Activated naive CD4-positive, alpha-beta T cell treated with anti-CD3 and anti-CD28 coated beads, Interleukin-2, amount 50 U/mL, for 72 hours (primary cell): ENCODE data around the gene NOC4L. TPM values are rescaled to one million over a fixed set of nuclear protein-coding genes. Genes with fewer than 3 reads are reported as not detected.
A peak's percentile ranks its signal among the peaks of the same experiment; 100 is the strongest.
"Not testable (repeated sequence)": the region's sequence is repeated elsewhere in the genome, so short reads cannot be mapped to it uniquely, and the experiment has no call there.

ENCODE experiments used
- ATAC-seq, 2 donors: fragments of 150-1000 bp; cut with Tn5 transposase; 2 replicates each; pipeline ENCODE4 v1.10.0; 2021; ENCODE audit warnings: mild to moderate bottlenecking in 2 of 2, moderate library complexity in 2 of 2
- DNase-seq, 2 donors: peaks; one replicate each; pipeline ENCODE4 v3.0.0; 2021 to 2022; ENCODE audit warnings: low spot score in 2 of 2
- H3K27ac Mint-ChIP-seq, 2 donors: one replicate each; pipeline ENCODE4 v1.8.0; 2022; ENCODE audit warnings: mild to moderate bottlenecking in 2 of 2, mixed read lengths in 2 of 2
- H3K36me3 Mint-ChIP-seq, 2 donors: one replicate each; pipeline ENCODE4 v1.8.0; 2022; ENCODE audit warnings: mixed read lengths in 2 of 2
- H3K9me3 Mint-ChIP-seq, 2 donors: one replicate each; pipeline ENCODE4 v1.8.0; 2022; ENCODE audit warnings: mixed read lengths in 2 of 2
- total RNA-seq, 2 donors: library from RNA; stranded (reverse); gene quantifications; one replicate each; pipeline ENCODE4 v1.2.3, GENCODE V29; 2022

NOC4L gene
- total RNA-seq, 2 donors from 2014 or later, result 21.0 to 29.3 TPM

DNA sequence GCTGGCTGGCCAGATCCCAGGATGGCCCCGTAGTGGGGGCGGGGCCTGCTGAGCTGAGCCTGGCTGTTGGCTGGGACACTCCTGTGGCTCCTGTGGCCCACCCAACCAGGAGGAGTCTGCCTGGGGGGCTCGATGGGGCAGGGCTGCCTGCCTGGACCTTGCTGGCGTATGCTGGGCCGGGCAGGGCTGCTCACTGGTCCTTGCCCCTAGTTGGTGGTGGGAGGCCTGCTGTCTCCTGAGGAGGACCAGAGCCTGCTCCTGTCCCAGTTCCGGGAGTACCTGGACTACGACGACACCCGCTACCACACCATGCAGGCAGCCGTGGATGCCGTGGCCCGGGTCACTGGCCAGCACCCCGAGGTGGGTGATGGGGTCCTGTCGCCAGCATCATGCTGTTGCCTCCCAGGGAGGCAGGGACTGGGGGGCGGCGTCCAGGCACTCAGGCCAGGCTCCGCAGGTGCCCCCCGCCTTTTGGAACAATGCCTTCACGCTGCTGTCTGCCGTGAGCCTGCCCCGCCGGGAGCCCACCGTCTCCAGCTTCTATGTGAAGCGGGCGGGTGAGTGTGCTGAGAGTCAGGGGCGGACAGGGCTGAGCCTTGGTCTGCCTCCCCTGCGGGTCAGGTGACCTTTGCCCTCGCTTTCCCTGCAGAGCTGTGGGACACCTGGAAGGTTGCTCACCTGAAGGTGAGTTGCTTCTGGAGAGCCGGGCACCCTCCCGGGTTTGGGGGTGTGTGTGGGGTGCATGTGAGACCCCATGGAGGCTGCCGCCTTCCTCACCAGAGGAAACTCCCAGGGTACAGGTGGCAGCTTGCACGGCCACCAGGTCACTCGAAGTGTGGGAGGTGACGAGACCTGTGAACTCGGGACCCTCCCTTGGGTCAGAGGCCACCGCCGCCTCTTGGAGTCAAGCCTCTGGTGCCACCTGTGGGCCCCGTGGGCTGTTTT, 3.4 kb downstream of the NOC4L start:
- peak; percentile 2 to 56 for DNase-seq
- Mint-ChIP-seq H3K36me3 (peaks cover 0 to 5% of the 10 kb centered on the region in 2 donors), H3K9me3 (no peaks in the 10 kb centered on the region), H3K27ac (no peak overlapping the region)
- no peak for ATAC-seq

DNA sequence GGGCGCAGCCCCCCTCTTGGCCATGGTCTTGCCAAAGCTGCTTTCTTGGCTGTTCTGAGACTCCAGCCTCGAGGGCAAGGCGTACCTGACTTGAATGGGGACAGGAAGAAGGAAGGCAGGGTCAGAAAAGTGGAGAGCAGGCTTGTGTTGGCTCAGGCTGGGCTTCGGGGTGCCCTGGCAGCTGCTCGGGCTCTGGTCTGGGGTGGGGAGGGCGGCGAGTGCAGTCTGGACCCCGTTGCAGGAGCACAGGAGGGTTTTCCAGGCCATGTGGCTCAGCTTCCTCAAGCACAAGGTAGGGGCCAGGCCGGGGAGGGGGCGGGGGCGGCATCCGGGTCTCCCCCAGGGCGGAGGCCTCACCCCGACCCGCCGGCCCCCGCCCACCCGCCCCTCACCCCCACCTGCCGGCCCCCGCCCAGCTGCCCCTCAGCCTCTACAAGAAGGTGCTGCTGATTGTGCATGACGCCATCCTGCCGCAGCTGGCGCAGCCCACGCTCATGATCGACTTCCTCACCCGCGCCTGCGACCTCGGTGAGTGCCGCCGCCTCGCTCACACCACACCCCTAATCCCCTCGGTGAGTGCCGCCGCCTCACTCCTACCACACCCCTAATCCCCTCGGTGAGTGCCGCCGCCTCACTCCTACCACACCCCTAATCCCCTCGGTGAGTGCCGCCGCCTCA, 4.2 kb downstream of the NOC4L start:
- ATAC-seq, result no peak
- H3K36me3 Mint-ChIP-seq, result peaks cover 0 to 5% of the 10 kb centered on the region in 2 donors
- DNase-seq, result peak; percentile 1 to 52
- H3K27ac Mint-ChIP-seq, result no peak overlapping the region
- no peaks in the 10 kb centered on the region for H3K9me3 Mint-ChIP-seq

DNA sequence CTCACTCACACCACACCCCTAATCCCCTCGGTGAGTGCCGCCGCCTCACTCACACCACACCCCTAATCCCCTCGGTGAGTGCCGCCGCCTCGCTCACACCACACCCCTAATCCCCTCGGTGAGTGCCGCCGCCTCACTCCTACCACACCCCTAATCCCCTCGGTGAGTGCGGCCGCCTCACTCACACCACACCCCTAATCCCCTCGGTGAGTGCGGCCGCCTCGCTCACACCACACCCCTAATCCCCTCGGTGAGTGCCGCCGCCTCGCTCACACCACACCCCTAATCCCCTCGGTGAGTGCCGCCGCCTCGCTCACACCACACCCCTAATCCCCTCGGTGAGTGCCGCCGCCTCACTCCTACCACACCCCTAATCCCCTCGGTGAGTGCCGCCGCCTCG, 5.3 kb downstream of the NOC4L start:
- not testable (repeated sequence) for H3K36me3 Mint-ChIP-seq, H3K27ac Mint-ChIP-seq, H3K9me3 Mint-ChIP-seq, ATAC-seq
- peak in 1 of 2 donors; percentile 33 for DNase-seq

DNA sequence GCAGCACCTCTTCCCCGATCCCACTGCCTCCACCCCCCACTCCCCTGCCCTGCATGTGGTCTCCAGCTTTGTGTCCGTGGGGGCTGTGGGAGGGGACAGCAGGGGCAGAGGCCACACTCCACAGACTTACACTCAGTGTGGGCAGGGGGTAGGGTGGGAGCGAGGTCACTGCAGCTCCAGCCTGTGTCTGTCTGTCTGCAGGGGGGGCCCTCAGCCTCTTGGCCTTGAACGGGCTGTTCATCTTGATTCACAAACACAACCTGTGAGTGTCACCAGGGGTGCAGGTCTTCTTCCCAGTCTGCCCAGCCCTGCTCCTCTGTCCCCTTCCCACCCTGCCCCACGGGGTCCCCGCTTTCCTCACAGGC, 6.5 kb downstream of the NOC4L start:
- DNase-seq, result peak in 1 of 2 donors; percentile 46
- ATAC-seq, result no peak
- H3K36me3 Mint-ChIP-seq, result peaks cover 0 to 5% of the 10 kb centered on the region in 2 donors

DNA sequence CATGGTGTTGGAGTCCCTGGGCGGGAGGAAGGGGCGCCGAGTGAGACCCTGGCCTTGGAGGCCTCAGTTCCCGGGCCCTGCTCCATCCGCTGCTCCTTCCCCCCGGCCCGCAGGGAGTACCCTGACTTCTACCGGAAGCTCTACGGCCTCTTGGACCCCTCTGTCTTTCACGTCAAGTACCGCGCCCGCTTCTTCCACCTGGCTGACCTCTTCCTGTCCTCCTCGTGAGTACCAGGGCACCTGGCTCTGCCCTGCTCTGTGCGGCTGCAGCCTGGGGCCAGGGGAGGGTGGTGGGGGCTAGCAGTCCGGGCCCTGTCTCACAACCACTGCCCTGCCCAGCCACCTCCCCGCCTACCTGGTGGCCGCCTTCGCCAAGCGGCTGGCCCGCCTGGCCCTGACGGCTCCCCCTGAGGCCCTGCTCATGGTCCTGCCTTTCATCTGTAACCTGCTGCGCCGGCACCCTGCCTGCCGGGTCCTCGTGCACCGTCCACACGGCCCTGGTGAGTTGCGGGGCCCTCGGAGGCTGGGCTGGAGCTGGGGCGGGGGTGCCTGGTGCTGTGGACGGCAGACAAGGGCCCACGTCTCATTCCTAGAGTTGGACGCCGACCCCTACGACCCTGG, 7.0 kb downstream of the NOC4L start:
- DNase-seq (no peak), ATAC-seq (no peak)
- Mint-ChIP-seq H3K36me3 (peaks cover 0 to 2% of the 10 kb centered on the region in 2 donors), H3K27ac (no peak overlapping the region), H3K9me3 (no peaks in the 10 kb centered on the region)

More for the DNA sequence above, 6.5 kb downstream of the NOC4L start:
- Mint-ChIP-seq H3K9me3 (no peaks in the 10 kb centered on the region), H3K27ac (no peak overlapping the region)

DNA sequence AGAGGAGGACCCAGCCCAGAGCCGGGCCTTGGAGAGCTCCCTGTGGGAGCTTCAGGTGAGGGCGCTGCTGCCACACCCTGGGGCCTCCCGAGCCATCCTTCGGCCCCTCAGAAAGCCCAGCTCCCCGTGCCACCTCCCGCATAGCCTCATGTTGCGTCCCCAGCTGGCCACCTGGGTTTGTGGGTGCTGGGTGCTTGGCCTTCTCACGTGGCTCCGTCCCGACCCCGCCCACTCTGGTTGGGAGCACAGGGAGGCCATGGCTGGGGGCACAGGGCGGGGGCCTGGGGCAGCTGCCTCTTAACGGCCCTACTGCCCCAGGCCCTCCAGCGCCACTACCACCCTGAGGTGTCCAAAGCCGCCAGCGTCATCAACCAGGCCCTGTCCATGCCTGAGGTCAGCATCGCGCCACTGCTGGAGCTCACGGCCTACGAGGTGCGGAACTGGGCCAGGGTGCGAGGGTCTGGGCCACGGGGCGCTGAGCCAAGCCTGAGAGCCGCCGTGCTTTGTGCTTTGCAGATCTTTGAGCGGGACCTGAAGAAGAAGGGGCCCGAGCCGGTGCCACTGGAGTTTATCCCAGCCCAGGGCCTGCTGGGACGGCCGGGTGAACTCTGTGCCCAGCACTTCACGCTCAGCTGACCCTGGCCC, 7.6 kb downstream of the NOC4L start:
- DNase-seq (no peak), ATAC-seq (no peak)
- Mint-ChIP-seq H3K9me3 (no peaks in the 10 kb centered on the region), H3K27ac (no peak overlapping the region), H3K36me3 (no peaks in the 10 kb centered on the region)

DNA sequence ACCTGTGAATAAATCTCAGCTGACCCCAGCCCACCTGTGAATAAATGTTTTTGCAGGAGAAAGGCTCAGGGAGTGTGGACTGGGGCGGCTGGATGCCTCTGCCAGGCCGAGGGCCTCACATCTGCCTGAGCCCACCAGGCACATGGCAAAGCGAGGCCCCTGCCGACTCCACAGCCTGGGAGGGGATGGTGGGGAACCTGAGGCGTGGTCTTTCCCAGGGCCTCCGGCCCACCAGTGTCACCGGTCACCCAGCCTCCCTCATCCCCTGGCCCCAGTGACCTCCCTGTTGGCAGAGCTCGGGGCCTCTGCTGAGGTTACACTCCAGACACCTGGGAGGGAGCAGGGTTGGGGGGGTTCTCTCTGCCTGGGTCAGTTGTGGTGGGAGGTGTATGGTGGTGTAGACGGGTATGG, 8.2 kb downstream of the NOC4L start:
- no peak for ATAC-seq
- no peaks in the 10 kb centered on the region for H3K36me3 Mint-ChIP-seq
- H3K27ac Mint-ChIP-seq, result no peak overlapping the region
- no peak for DNase-seq
- H3K9me3 Mint-ChIP-seq, result no peaks in the 10 kb centered on the region

DNA sequence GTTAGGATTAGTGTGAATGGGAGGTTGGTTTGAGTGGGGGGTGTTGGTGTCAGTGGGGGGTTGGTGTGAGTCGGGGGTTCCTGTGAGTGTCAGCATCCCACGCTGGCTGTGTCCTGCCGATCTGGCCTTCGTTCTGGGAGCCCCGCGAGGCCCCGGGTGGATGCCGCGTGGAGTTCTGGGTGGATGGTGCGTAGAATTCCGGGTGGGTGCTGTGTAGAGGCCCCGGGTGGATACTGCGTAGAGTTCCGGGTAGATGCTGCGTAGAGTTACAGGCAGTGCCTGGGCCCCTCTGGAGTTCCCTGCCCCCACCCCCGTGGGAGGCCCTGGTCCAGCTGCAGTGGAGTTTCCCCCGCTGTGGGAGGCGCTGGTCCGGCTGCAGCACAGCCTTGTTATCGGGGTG, 8.7 kb downstream of the NOC4L start:
- DNase-seq, result peak in 1 of 2 donors; percentile 48
- no peak for ATAC-seq
- H3K27ac Mint-ChIP-seq, result no peak overlapping the region
- no peaks in the 10 kb centered on the region for H3K9me3 Mint-ChIP-seq
- H3K36me3 Mint-ChIP-seq, result no peaks in the 10 kb centered on the region

DNA sequence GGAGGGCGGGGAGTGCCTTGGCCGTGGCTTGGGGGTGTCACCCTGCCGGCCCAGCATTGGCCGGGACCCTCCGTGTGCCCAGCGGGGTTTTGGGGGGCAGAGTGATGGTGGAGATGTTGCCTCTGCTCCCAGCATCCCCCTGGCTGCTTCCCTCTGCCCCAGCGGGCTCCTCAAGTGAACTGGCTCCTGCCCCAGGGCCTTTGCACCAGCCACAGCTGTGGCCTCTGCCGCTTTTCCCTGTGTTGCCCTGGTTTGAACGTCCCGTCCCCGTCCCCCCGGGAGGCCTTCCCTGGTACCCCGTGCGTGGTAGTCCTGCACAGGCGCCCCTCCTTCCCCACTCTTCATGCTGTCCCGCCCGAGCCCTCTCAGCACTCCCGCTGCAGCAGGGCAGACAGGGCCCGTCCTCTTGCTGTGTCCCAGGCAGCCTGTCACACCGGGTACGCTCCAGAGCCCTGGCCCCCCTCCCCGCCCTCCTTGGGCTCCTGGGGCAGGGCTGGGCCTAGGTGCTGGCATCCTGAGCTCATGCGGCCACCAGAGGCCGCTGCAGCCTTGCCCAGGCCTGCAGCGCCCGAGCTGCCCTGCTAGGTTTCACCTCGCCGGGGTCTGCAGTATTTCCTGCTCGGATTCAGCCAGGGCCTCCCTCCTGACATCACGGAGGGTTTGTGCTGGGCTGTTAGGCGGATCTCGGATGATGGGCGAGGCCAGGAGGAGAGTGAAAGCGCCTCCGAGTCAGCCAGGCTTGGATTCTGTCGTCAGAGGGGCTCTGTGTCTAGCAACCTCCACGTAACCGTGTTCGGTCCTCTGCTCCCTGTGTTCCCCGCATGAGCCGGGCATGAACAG, 9.5 kb downstream of the NOC4L start:
- peak; percentile 87 for ATAC-seq
- DNase-seq, result peak in 1 of 2 donors; percentile 68
- Mint-ChIP-seq H3K27ac (no peak overlapping the region), H3K9me3 (no peaks in the 10 kb centered on the region), H3K36me3 (no peaks in the 10 kb centered on the region)

DNA sequence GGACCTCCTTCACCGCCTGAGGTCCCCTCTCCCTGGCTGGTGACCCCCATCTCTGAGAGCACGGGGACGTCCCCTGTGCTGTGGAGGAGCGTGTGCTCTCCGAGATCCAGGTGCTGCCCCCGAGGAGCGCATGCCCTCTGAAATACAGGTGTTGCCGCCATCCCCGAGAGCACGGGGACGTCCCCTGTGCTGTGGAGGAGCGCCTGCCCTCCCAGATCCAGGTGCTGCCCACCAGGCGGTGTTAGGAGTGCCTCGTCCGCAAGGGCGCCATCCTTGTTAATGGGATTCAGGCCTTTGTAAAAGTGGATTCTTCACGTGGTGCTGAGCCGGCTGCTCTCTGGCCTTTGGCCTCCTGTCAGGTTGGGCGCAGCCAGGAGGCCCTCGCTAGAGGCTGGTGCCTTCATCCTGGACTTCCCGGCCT, 10.1 kb downstream of the NOC4L start:
- Mint-ChIP-seq H3K9me3 (no peaks in the 10 kb centered on the region), H3K27ac (no peak overlapping the region), H3K36me3 (no peaks in the 10 kb centered on the region)
- DNase-seq, result no peak
- peak in 1 of 2 donors; percentile 36 for ATAC-seq

DNA sequence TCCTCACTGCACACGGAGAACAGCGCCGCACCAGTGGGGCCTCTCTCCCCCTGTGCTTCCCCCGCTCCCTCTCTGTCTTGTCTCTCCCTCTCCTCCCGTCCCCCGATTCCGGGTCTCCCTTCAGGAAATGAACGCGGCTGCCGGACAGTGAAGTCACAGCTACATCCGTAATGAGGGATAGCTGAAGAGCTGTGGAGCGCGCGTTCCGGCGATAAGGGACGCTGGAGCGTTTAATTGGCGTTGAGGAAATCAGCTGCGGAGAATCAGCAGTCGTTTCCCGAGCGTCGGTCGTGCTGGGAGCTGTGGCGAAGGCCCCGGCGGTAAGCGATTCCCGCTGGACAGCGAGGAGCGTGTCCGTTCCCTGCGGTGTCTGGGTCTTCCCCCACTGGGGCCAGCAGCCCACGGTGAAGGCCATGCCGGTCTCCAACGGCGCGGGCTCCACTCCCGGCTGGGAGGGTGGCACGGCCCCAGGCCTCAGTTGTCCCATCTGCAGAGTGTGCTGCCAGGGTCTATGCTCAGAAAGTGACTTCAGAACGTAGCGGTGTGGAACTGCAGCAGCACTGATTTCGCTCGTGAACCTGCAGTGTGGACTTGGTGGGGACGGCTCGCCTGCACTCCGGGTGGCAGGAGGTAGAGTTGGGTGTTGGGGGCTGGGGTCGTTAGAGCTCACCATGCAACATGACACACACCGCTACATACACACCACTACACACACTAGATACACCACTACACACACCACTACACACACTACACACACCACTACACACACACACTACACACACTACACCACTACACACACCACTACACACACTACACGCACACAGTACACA, 10.9 kb downstream of the NOC4L start:
- Mint-ChIP-seq H3K9me3 (no peaks in the 10 kb centered on the region), H3K27ac (no peak overlapping the region), H3K36me3 (no peaks in the 10 kb centered on the region)
- peak in 1 of 2 donors; percentile 28 for ATAC-seq
- no peak for DNase-seq

DNA sequence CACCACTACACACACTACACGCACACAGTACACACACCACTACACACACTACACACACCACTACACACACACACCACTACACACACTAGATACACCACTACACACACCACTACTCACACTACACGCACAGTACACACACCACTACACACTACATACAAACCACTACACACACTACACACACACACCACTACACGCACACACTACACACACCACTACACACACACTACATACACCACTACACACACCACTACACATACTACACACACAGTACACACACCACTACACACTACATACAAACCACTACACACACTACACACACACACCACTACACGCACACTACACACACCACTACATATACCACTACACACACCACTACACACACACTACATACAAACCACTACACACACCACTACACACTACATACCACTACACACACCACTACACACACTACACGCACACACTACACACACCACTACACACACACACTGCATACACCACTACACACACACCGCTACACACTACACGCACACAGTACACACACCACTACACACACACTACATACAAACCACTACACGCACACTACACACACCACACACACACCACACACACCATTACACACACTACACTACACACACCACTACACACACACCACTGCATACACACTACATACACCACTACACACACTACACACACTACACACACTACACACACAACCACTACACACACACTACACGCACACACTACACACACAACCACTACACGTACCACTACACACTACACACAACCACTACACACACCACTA, 11.7 kb downstream of the NOC4L start:
- Mint-ChIP-seq H3K27ac (no peak overlapping the region), H3K9me3 (no peaks in the 10 kb centered on the region), H3K36me3 (no peaks in the 10 kb centered on the region)
- no peak for DNase-seq
- ATAC-seq, result no peak

DNA sequence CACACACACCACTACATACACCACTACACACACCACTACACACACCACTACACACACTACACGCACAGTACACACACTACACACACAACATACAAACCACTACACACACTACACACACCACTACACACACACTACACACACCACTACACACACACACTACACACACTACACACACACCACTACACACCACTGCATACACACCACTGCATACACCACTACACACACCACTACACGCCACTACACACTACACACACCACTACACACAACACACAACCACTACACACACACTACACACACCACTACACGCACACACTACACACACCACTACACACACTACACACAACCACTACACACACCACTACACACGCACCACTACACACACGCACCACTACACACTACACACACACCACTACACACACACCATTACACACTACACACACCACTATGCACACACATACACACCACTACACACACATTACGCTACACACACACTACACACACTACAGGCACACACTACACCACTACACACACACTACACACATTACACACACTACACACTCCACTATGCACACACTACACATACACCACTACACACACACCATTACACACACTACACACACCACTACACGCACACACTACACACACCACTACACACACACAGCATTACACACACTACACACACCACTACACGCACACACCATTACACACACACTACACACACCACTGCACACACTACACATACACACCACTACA, 12.5 kb downstream of the NOC4L start:
- H3K9me3 Mint-ChIP-seq, result no peaks in the 10 kb centered on the region
- no peaks in the 10 kb centered on the region for H3K36me3 Mint-ChIP-seq
- DNase-seq, result no peak
- H3K27ac Mint-ChIP-seq, result no peak overlapping the region
- no peak for ATAC-seq
